Measurements from ENCODE around the gene HAGH.

The HAGH gene

GRCh38 chr16:1769402-1770300 lies 57.0 kb downstream of the HAGH start:
- peaks cover 3% of the 10 kb centered on the region for H3K36me3 Mint-ChIP-seq
- H3K9me3 Mint-ChIP-seq (ENCODE audit: low read depth) = no peaks in the 10 kb centered on the region
- no peaks in the 10 kb centered on the region for H3K27me3 Mint-ChIP-seq
- peaks cover 6% of the 10 kb centered on the region for H3K4me1 Mint-ChIP-seq (ENCODE audit: low read depth)
- peak overlapping the region; percentile 81 for H3K4me3 Mint-ChIP-seq
- H3K27ac Mint-ChIP-seq = peak overlapping the region; percentile 58

DNA sequence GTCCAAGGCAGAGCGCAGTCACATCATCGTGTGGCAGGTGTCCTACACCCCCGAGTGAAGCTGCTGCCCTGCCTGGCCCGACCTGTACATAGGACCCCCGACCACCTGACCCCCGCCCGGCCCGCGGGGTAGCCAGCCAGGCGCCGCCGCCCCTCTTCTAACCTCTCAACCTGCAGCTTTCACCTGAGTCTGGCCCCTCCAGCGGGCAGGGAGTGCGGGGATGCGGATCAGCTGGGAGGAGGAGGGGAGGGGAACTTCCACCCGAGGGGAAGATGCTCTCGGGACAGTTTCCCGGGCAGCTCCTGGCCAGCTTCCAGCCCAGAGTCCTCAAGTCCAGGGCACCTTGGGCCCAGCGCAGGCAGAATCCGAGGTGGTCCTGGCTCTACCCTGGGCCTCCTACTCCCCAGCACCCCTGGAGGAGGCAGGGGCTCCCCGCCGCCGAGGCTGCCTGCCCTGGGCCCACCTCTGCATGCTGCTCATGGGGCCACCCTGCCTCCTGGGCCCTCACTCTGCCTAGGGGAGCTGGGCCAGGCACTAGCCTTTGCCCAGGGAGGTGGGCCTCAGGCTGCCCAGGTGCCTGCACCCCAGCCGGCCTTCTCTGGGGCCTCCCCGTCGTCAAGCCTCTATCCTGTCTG lies 57.7 kb downstream of the HAGH start:
- Mint-ChIP-seq H3K4me1 (ENCODE audit: low read depth) (peaks cover 6% of the 10 kb centered on the region), H3K36me3 (peaks cover 3% of the 10 kb centered on the region), H3K27ac (no peak overlapping the region), H3K27me3 (no peaks in the 10 kb centered on the region), H3K4me3 (no peak overlapping the region), H3K9me3 (ENCODE audit: low read depth) (no peaks in the 10 kb centered on the region)

- no peak overlapping the region for H3K4me3 Mint-ChIP-seq
- no peaks in the 10 kb centered on the region for H3K27me3 Mint-ChIP-seq
These were observed 58.4 kb downstream of the HAGH start for GRCh38 chr16:1768061-1768766.

GRCh38 chr16:1767116-1767994 lies 59.3 kb downstream of the HAGH start:
- Mint-ChIP-seq H3K4me1 (ENCODE audit: low read depth) (peaks cover 6% of the 10 kb centered on the region), H3K4me3 (no peak overlapping the region), H3K36me3 (peaks cover 3% of the 10 kb centered on the region), H3K27ac (no peak overlapping the region), H3K9me3 (ENCODE audit: low read depth) (no peaks in the 10 kb centered on the region), H3K27me3 (no peaks in the 10 kb centered on the region)

More at GRCh38 chr16:1768061-1768766, 58.4 kb downstream of the HAGH start:
- Mint-ChIP-seq H3K9me3 (ENCODE audit: low read depth) (no peaks in the 10 kb centered on the region), H3K36me3 (peaks cover 3% of the 10 kb centered on the region), H3K27ac (no peak overlapping the region), H3K4me1 (ENCODE audit: low read depth) (peaks cover 6% of the 10 kb centered on the region)

GRCh38 chr16:1766701-1767100 lies 59.9 kb downstream of the HAGH start:
- H3K4me3 Mint-ChIP-seq = no peak overlapping the region
- H3K27me3 Mint-ChIP-seq = no peaks in the 10 kb centered on the region
- H3K4me1 Mint-ChIP-seq (ENCODE audit: low read depth) = peaks cover 3% of the 10 kb centered on the region
- H3K27ac Mint-ChIP-seq = no peak overlapping the region
- no peaks in the 10 kb centered on the region for H3K9me3 Mint-ChIP-seq (ENCODE audit: low read depth)
- no peaks in the 10 kb centered on the region for H3K36me3 Mint-ChIP-seq

DNA sequence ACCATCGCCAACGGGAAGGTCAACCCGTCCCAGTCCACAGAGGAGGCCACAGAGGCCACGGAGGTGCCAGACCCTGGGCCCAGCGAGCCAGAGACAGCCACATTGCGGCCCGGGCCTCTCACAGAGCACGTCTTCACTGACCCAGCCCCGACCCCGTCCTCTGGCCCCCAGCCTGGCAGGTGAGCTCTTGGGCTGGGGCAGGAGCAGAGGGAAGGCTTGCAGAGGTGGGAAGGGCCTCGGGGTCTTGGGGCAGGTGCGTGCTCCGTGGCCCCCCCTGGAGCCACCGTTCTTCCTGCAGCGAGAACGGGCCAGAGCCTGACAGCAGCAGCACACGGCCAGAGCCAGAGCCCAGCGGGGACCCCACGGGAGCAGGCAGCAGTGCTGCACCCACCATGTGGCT lies 60.4 kb downstream of the HAGH start:
- H3K27me3 Mint-ChIP-seq = no peaks in the 10 kb centered on the region
- H3K36me3 Mint-ChIP-seq = no peaks in the 10 kb centered on the region
- H3K27ac Mint-ChIP-seq = no peak overlapping the region
- no peak overlapping the region for H3K4me3 Mint-ChIP-seq
- peaks cover 3% of the 10 kb centered on the region for H3K4me1 Mint-ChIP-seq (ENCODE audit: low read depth)
- H3K9me3 Mint-ChIP-seq (ENCODE audit: low read depth) = no peaks in the 10 kb centered on the region

DNA sequence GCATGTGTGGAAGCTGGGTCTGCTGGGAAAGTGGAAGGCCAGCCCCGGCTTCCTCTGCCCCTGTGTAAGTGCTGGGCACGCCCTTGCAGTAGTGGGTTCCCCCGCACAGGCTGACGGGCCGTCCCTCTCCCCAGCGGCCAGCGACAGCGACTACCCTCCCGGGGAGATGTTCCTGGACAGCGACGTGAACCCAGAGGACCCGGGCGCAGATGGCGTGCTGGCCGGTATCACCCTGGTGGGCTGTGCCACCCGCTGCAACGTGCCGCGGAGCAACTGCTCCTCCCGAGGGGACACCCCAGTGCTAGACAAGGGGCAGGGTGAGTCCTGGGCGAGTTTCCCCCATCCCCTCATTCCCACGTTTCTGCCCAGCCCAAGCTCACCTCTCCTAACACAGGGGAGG lies 60.8 kb downstream of the HAGH start:
- Mint-ChIP-seq H3K4me3 (no peak overlapping the region), H3K27me3 (no peaks in the 10 kb centered on the region), H3K9me3 (ENCODE audit: low read depth) (no peaks in the 10 kb centered on the region), H3K27ac (no peak overlapping the region), H3K4me1 (ENCODE audit: low read depth) (peaks cover 3% of the 10 kb centered on the region), H3K36me3 (no peaks in the 10 kb centered on the region)

DNA sequence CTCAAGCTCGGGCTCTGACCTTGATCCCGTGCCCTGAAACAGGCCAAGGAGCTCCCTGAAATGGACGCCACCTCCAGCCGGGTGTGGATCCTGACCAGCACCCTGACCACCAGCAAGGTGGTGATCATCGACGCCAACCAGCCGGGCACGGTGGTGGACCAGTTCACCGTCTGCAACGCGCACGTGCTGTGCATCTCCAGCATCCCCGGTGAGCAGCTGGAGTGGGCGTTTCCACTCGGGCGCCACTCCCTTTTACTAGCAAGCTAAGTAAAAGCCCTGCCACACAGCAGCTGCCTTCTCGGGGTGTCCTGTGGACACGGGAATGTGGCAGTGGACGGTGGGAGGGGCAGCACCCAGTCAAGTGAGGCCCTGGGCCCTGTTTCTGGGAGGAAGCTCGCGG lies 61.7 kb downstream of the HAGH start:
- no peaks in the 10 kb centered on the region for H3K27me3 Mint-ChIP-seq
- H3K27ac Mint-ChIP-seq = no peak overlapping the region
- no peaks in the 10 kb centered on the region for H3K4me1 Mint-ChIP-seq (ENCODE audit: low read depth)
- H3K9me3 Mint-ChIP-seq (ENCODE audit: low read depth) = no peaks in the 10 kb centered on the region
- H3K36me3 Mint-ChIP-seq = no peaks in the 10 kb centered on the region
- no peak overlapping the region for H3K4me3 Mint-ChIP-seq

DNA sequence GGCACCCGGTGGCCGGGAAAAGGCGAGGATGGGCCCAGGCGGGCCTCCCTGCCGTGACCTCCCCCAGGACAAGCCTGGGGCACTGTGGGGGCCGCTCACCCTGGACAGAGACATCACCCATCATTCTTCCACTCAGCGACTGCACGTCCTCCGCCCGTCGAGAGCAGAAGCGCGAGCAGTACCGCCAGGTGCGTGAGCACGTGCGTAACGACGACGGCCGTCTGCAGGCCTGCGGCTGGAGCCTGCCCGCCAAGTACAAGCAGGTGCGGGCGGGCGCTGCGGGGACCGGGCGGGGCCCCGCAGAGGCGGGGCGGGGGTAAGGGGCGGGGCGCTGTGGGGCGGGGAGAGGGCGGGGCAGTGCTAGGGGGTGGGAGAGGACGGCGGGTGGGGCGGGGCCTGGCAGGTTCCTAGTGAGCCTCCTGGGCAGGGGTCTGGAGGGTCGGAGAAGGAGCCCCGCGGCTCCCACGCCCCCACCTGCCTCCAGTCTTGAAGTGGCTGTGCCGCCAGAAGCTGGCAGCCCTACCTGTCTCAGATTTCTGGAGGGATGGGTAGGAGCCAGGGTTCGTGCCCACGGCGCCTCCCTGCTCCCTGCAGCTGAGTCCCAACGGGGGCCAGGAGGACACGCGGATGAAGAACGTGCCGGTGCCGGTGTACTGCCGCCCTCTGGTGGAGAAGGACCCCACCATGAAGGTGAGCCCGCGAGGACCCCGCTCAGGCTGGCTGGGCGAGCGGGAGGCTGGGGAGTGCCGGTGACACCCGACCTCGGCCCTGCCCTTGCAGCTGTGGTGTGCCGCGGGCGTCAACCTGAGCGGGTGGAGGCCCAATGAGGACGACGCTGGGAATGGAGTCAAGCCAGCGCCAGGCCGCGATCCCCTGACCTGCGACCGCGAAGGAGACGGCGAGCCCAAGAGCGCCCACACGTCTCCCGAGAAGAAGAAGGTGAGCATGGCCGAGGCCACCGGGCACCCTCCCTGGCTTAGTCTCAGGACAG lies 62.8 kb downstream of the HAGH start:
- H3K4me1 Mint-ChIP-seq (ENCODE audit: low read depth) = no peaks in the 10 kb centered on the region
- no peak overlapping the region for H3K27ac Mint-ChIP-seq
- no peaks in the 10 kb centered on the region for H3K27me3 Mint-ChIP-seq
- H3K9me3 Mint-ChIP-seq (ENCODE audit: low read depth) = no peaks in the 10 kb centered on the region
- no peaks in the 10 kb centered on the region for H3K36me3 Mint-ChIP-seq
- H3K4me3 Mint-ChIP-seq = no peak overlapping the region

DNA sequence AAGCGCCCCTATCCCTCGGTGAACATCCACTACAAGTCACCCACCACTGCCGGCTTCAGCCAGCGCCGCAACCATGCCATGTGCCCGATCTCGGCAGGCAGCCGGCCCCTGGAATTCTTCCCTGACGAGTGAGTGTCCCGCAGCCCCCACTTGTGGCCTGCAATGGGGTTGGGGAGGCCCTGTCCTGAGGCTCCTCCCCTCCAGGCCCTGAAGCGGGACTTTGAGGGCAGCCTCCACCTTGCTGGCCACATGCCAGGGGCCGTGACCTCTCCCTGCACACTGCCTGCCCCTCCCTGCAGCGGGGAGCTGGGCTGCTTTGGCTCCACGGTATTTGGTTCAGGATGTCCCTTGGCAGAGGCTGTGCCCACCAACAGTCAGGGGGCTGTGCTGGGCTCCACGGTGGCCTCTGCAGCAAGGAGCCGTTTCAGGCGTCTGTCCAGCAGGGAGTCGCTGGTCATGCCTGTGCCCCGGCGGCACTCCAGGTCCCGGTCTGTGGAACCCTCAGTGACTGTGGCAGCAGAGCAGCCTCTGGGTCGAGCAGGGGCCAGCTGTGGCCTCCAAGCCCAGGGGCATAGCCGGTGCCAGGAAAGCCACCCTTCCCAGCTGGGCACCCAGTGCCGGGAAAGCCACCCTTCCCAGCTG lies 63.6 kb downstream of the HAGH start:
- Mint-ChIP-seq H3K27ac (no peak overlapping the region), H3K4me1 (ENCODE audit: low read depth) (no peaks in the 10 kb centered on the region), H3K27me3 (no peaks in the 10 kb centered on the region), H3K36me3 (no peaks in the 10 kb centered on the region), H3K4me3 (no peak overlapping the region), H3K9me3 (ENCODE audit: low read depth) (no peaks in the 10 kb centered on the region)

- H3K27ac Mint-ChIP-seq = no peak overlapping the region
These were observed 64.3 kb downstream of the HAGH start for GRCh38 chr16:1762196-1762878.

DNA sequence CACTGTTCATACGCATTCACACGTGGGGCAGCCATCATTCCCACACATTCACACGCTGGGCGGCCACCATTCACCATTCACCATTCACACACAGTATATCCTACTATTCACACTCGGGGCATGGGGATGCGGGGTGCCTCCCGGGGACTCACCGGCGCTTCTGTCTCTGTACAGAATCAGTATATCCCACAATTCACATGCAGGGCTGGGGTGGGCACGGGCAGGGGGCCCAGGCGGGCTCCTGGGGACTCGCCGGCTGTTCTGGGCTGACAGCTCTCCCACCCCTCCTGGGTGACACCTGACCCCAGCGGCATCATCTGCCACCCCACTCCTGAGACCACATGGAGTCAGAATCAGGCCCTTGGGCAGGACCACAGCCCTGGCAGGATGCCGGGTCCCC lies 64.9 kb downstream of the HAGH start:
- no peaks in the 10 kb centered on the region for H3K9me3 Mint-ChIP-seq (ENCODE audit: low read depth)
- peaks cover 2% of the 10 kb centered on the region for H3K4me1 Mint-ChIP-seq (ENCODE audit: low read depth)
- H3K4me3 Mint-ChIP-seq = no peak overlapping the region
- no peak overlapping the region for H3K27ac Mint-ChIP-seq
- no peaks in the 10 kb centered on the region for H3K36me3 Mint-ChIP-seq
- no peaks in the 10 kb centered on the region for H3K27me3 Mint-ChIP-seq

More at GRCh38 chr16:1762196-1762878, 64.3 kb downstream of the HAGH start:
- Mint-ChIP-seq H3K4me1 (ENCODE audit: low read depth) (no peaks in the 10 kb centered on the region), H3K9me3 (ENCODE audit: low read depth) (no peaks in the 10 kb centered on the region), H3K27me3 (no peaks in the 10 kb centered on the region), H3K36me3 (no peaks in the 10 kb centered on the region), H3K4me3 (no peak overlapping the region)

GRCh38 chr16:1760911-1761310 lies 65.7 kb downstream of the HAGH start:
- Mint-ChIP-seq H3K9me3 (ENCODE audit: low read depth) (no peaks in the 10 kb centered on the region), H3K36me3 (no peaks in the 10 kb centered on the region), H3K27me3 (no peaks in the 10 kb centered on the region), H3K4me3 (no peak overlapping the region), H3K4me1 (ENCODE audit: low read depth) (peaks cover 5% of the 10 kb centered on the region), H3K27ac (no peak overlapping the region)
